GM19240 (cell line): Measurements from ENCODE around the gene TNNT2.

Experiments
- DNase-seq: peaks from one replicate; pipeline ENCODE4 v3.0.0; 2011; ENCODE audit warnings: low spot score; ENCODE audit not compliant: insufficient read length

TNNT2 gene

GRCh38 chr1:201376464-201377374, 761 bp downstream of the TNNT2 start:
- DNase-seq, result peak; percentile 29

- no peak for DNase-seq
Observed at GRCh38 chr1:201376107-201376463, 1.4 kb downstream of the TNNT2 start.

GRCh38 chr1:201375169-201375568, 2.3 kb downstream of the TNNT2 start:
- no peak for DNase-seq

- no peak for DNase-seq
Observed at GRCh38 chr1:201374364-201374763, 3.1 kb downstream of the TNNT2 start.

GRCh38 chr1:201371792-201372191, 5.7 kb downstream of the TNNT2 start:
- DNase-seq, result no peak

- no peak for DNase-seq
Observed at GRCh38 chr1:201371276-201371675, 6.2 kb downstream of the TNNT2 start.

- no peak for DNase-seq
Observed at GRCh38 chr1:201370500-201370899, 7.0 kb downstream of the TNNT2 start.

- no peak for DNase-seq
Observed at GRCh38 chr1:201369209-201369608, 8.3 kb downstream of the TNNT2 start.

- no peak for DNase-seq
Observed at GRCh38 chr1:201366696-201367095, 10.8 kb downstream of the TNNT2 start.

GRCh38 chr1:201365251-201365650, 12.2 kb downstream of the TNNT2 start:
- no peak for DNase-seq

- no peak for DNase-seq
Observed at GRCh38 chr1:201364808-201365105, 12.7 kb downstream of the TNNT2 start.

GRCh38 chr1:201363467-201363866, 14.0 kb downstream of the TNNT2 start:
- DNase-seq, result no peak

- DNase-seq, result no peak
Observed at GRCh38 chr1:201362906-201363305, 14.6 kb downstream of the TNNT2 start.

GRCh38 chr1:201361652-201362504, 15.6 kb downstream of the TNNT2 start:
- peak; percentile 77 for DNase-seq

GRCh38 chr1:201360901-201361651, 16.4 kb downstream of the TNNT2 start:
- DNase-seq, result no peak

- DNase-seq, result no peak
Observed at GRCh38 chr1:201360486-201360885, 17.0 kb downstream of the TNNT2 start.

- no peak for DNase-seq
Observed at GRCh38 chr1:201359873-201360210, 17.6 kb downstream of the TNNT2 start.

GRCh38 chr1:201359031-201359872, 18.2 kb downstream of the TNNT2 start:
- no peak for DNase-seq

GRCh38 chr1:201358596-201358995, 18.9 kb downstream of the TNNT2 start:
- DNase-seq, result no peak

GRCh38 chr1:201357636-201358348, 19.7 kb downstream of the TNNT2 start:
- DNase-seq, result no peak
